Neural progenitor cell (in vitro differentiated cells): ENCODE results near the gene ANKRD18B. TPM values are rescaled to one million over a fixed set of nuclear protein-coding genes. Genes with fewer than 3 reads are reported as not detected.
A peak's percentile ranks its signal among the peaks of the same experiment; 100 is the strongest.
"Not testable (repeated sequence)": the region's sequence is repeated elsewhere in the genome, so short reads cannot be mapped to it uniquely, and the experiment has no call there.

Experiments used
- DNase-seq: peaks from one replicate; pipeline ENCODE4 v3.0.0-alpha.2; 2016; ENCODE audit warnings: low spot score
- H2AFZ ChIP-seq: fragments of 200-600 bp; sonication (generic); replicated peaks from 2 replicates; pipeline ENCODE4 v1.6.1; 2016; ENCODE audit warnings: antibody characterized with exemption
- H3F3A ChIP-seq: fragments of 200-600 bp; sonication (generic); 2 replicates; pipeline ENCODE4 v1.6.1; 2016; ENCODE audit warnings: antibody characterized with exemption, low read depth
- H3K27ac ChIP-seq: fragments of 200-600 bp; sonication (generic); 2 replicates; pipeline ENCODE4 v1.5.1; 2016; ENCODE audit warnings: mild to moderate bottlenecking
- H3K27me3 ChIP-seq: fragments of 200-600 bp; sonication (generic); 2 replicates; pipeline ENCODE4 v1.6.1; 2016; ENCODE audit warnings: mild to moderate bottlenecking, moderate library complexity
- H3K36me3 ChIP-seq: fragments of 200-600 bp; sonication (generic); 2 replicates; pipeline ENCODE4 v1.5.1; 2016
- H3K4me1 ChIP-seq: fragments of 200-600 bp; sonication (generic); 2 replicates; pipeline ENCODE4 v1.6.1; 2016; ENCODE audit warnings: mixed run types
- H3K4me2 ChIP-seq: fragments of 200-600 bp; sonication (generic); 2 replicates; pipeline ENCODE4 v1.6.1; 2016
- H3K4me3 ChIP-seq: fragments of 200-600 bp; sonication (generic); 2 replicates; pipeline ENCODE4 v1.5.1; 2016
- H3K79me2 ChIP-seq: fragments of 200-600 bp; sonication (generic); 2 replicates; pipeline ENCODE4 v1.6.1; 2016; ENCODE audit warnings: low read depth
- H3K9ac ChIP-seq: fragments of 200-600 bp; sonication (generic); 2 replicates; pipeline ENCODE4 v1.6.1; 2016
- H3K9me3 ChIP-seq: fragments of 200-600 bp; sonication (generic); 2 replicates; pipeline ENCODE4 v1.5.1; 2016; ENCODE audit warnings: low read depth
- H4K20me1 ChIP-seq: fragments of 200-600 bp; sonication (generic); 2 replicates; pipeline ENCODE4 v1.6.1; 2016; ENCODE audit warnings: low read depth
- H3K27ac Mint-ChIP-seq: 3 replicates; pipeline ENCODE4 v1.8.0; 2021; ENCODE audit warnings: mixed read lengths
- H3K27me3 Mint-ChIP-seq: 2 replicates; pipeline ENCODE4 v1.8.0; 2022; ENCODE audit warnings: low read depth, mild to moderate bottlenecking, inconsistent platforms, moderate library complexity, mixed read lengths; ENCODE audit not compliant: insufficient read depth
- H3K36me3 Mint-ChIP-seq: 3 replicates; pipeline ENCODE4 v1.8.0; 2021; ENCODE audit warnings: mixed read lengths
- H3K4me1 Mint-ChIP-seq: 3 replicates; pipeline ENCODE4 v1.8.0; 2021; ENCODE audit warnings: mixed read lengths
- H3K4me3 Mint-ChIP-seq: 3 replicates; pipeline ENCODE4 v1.8.0; 2021; ENCODE audit warnings: mild to moderate bottlenecking, moderate library complexity, mixed read lengths
- H3K9me3 Mint-ChIP-seq: 3 replicates; pipeline ENCODE4 v1.8.0; 2020; ENCODE audit warnings: mixed read lengths
- EZH2 ChIP-seq: fragments of 200-600 bp; sonication (generic); IDR thresholded peaks from 2 replicates; pipeline ENCODE4 v1.6.1; 2017; ENCODE audit warnings: antibody characterized with exemption, mild to moderate bottlenecking, moderate library complexity
- EZH2phosphoT487 ChIP-seq: fragments of 200-600 bp; sonication (generic); IDR thresholded peaks from 2 replicates; pipeline ENCODE4 v1.6.1; 2017; ENCODE audit warnings: antibody characterized with exemption
- total RNA-seq: library from RNA; depleted of rRNA; stranded (reverse); fragments of >200 nt; gene quantifications from 2 replicates; pipeline ENCODE4 v1.2.3, GENCODE V29; 2015; ENCODE audit warnings: low replicate concordance
- TF ChIP-seq, protein P1 (sequence below): fragments of 200-600 bp; sonication (generic); IDR thresholded peaks from 2 replicates; pipeline ENCODE4 v1.5.1; 2017; ENCODE audit warnings: antibody characterized with exemption, mild to moderate bottlenecking

ANKRD18B gene
- total RNA-seq, 1 donor from 2014 or later, result 14.7 TPM

DNA sequence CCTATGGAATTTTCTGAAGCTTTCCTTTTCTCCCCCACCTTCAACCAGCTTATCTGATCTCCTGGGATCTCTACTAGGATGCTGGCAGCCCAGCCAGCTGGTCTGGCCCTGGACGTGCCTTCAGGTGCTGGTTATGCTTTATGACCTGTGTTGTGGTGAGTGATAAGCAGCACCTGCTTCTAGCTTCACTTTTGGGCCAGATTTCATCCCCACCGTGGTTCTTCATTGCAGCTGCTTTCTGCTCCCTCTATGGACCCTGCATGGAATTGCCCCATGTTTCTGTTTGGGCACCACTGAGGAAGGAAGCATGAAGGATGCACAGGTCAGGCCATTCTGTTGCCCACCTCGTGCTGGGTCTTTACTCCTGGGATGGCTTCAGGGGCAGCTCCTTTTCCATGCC is 80.2 kb downstream of the ANKRD18B start:
- H2AFZ ChIP-seq, H3K27ac ChIP-seq, H3K27ac Mint-ChIP-seq, H3K36me3 ChIP-seq, H3F3A ChIP-seq, H4K20me1 ChIP-seq, H3K4me3 Mint-ChIP-seq, H3K4me3 ChIP-seq, H3K9me3 Mint-ChIP-seq, H3K9me3 ChIP-seq, H3K4me1 Mint-ChIP-seq, H3K27me3 Mint-ChIP-seq, H3K36me3 Mint-ChIP-seq, H3K79me2 ChIP-seq, H3K9ac ChIP-seq, H3K27me3 ChIP-seq, H3K4me2 ChIP-seq, DNase-seq, H3K4me1 ChIP-seq: not testable (repeated sequence)
- TF ChIP-seq, protein P1, sequence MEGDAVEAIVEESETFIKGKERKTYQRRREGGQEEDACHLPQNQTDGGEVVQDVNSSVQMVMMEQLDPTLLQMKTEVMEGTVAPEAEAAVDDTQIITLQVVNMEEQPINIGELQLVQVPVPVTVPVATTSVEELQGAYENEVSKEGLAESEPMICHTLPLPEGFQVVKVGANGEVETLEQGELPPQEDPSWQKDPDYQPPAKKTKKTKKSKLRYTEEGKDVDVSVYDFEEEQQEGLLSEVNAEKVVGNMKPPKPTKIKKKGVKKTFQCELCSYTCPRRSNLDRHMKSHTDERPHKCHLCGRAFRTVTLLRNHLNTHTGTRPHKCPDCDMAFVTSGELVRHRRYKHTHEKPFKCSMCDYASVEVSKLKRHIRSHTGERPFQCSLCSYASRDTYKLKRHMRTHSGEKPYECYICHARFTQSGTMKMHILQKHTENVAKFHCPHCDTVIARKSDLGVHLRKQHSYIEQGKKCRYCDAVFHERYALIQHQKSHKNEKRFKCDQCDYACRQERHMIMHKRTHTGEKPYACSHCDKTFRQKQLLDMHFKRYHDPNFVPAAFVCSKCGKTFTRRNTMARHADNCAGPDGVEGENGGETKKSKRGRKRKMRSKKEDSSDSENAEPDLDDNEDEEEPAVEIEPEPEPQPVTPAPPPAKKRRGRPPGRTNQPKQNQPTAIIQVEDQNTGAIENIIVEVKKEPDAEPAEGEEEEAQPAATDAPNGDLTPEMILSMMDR, result peak; percentile 18

DNA sequence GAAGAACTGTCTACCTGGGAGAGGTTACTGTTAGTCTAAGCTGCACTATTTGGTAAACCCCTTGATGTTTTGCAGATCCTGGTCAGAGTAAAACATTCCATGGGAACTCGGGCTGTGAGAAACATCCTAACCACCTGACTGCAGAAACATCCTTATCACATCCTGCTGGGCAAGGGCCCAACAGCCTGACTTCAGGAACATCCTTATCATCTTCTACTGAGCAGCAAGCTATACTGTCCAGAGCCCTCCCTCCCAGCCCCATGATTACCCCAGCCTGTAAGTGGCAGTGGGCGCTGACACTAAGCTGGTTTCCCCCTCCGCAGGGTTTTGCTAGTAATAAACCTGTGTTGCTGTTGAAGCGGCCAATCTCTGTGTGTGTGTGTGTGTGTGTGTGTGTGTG is 80.9 kb downstream of the ANKRD18B start:
- not testable (repeated sequence) for H3K4me2 ChIP-seq, H3F3A ChIP-seq, H3K27ac Mint-ChIP-seq, H3K36me3 ChIP-seq, H3K4me3 ChIP-seq, H3K4me1 ChIP-seq, H4K20me1 ChIP-seq, H3K9me3 ChIP-seq, H3K27me3 ChIP-seq, H2AFZ ChIP-seq, H3K9ac ChIP-seq, H3K27me3 Mint-ChIP-seq, H3K4me3 Mint-ChIP-seq, H3K9me3 Mint-ChIP-seq, DNase-seq, H3K79me2 ChIP-seq, H3K36me3 Mint-ChIP-seq, H3K4me1 Mint-ChIP-seq, H3K27ac ChIP-seq

DNA sequence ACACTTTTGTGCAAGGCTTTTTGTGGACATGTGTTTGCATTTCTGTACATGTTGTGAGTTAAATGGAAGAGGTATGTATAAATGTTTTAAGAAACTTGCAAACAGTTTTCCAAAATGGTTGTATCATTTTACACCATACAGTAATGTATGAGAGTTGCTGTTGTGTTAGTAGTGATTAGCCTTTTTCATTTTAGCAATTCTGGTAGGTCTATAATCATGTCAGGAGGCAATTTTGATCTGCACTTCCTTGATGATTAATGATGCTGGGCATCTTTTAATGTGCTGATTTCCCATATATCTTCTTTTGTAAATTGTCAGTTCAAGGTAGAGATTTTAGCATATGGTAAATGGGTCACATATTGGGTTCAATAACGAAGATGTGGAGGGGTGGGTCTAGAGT is 87.3 kb downstream of the ANKRD18B start:
- Mint-ChIP-seq H3K4me3 (no peak overlapping the region), H3K9me3 (peaks cover 2% of the 10 kb centered on the region), H3K27ac (no peak overlapping the region), H3K36me3 (no peaks in the 10 kb centered on the region), H3K4me1 (no peaks in the 10 kb centered on the region), H3K27me3 (peaks cover 4% of the 10 kb centered on the region)
- DNase-seq, result no peak
- Histone ChIP-seq H3K27me3 (no peaks in the 10 kb centered on the region), H3K9ac (no peak overlapping the region), H4K20me1 (no peaks in the 10 kb centered on the region), H2AFZ (no peak overlapping the region), H3K4me1 (no peaks in the 10 kb centered on the region), H3K36me3 (no peaks in the 10 kb centered on the region), H3K79me2 (no peaks in the 10 kb centered on the region), H3K4me3 (no peak overlapping the region), H3K9me3 (no peaks in the 10 kb centered on the region), H3F3A (no peaks in the 10 kb centered on the region), H3K27ac (no peak overlapping the region), H3K4me2 (no peak overlapping the region)
- no peak for TF ChIP-seq EZH2
- TF ChIP-seq, protein P1, result no peak
- TF ChIP-seq EZH2phosphoT487, result no peak

DNA sequence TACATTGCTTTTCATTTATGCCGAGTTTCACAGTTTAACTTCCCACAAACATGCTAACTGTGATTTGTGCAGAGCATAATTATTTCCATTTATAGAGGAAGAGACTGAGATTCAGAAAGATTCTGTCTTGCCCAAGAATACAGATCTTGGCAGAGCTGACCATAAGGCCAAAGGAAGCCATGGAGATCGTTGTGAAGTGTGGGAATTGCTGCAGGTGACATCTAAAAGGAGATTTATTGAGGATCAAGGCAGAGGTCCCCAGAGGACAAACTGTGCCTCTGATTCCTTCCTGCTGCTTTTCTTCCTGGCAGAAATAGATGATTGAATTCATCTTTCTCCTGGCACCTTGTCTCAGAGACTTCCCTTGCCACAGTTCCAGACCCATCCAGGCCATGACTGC is 88.4 kb downstream of the ANKRD18B start:
- H3F3A ChIP-seq, H4K20me1 ChIP-seq, DNase-seq, H3K4me3 Mint-ChIP-seq, H3K27me3 Mint-ChIP-seq, H3K9me3 ChIP-seq, H2AFZ ChIP-seq, H3K9me3 Mint-ChIP-seq, H3K27ac Mint-ChIP-seq, H3K4me2 ChIP-seq, H3K36me3 Mint-ChIP-seq, H3K4me1 Mint-ChIP-seq, H3K79me2 ChIP-seq, H3K27me3 ChIP-seq, H3K36me3 ChIP-seq, H3K4me3 ChIP-seq, H3K4me1 ChIP-seq, H3K27ac ChIP-seq, H3K9ac ChIP-seq: not testable (repeated sequence)
